ENCODE data around the gene PAXIP1. TPM values are rescaled to one million over a fixed set of nuclear protein-coding genes. Genes with fewer than 3 reads are reported as not detected.

The PAXIP1 gene
- total RNA-seq, 1 experiment from 2014 or later: 13.7 TPM

GRCh38 chr7:154911862-154912455 lies 91.0 kb downstream of the PAXIP1 start:
- ChIA-PET CTCF (interaction anchor here (0.6 to 5.6 kb wide), 12 partner anchors 8 to 433 kb away, joined by 3 to 44 read pairs (median 7); no protein-coding TSS in a partner anchor), POLR2A (interaction anchor here (3.5 kb wide), 1 partner anchor 16 kb away, joined by 14 read pairs; no protein-coding TSS in a partner anchor)
- no peak overlapping the region for H3K27ac Mint-ChIP-seq (ENCODE audit: low read depth, unreplicated experiment)
- H3K36me3 Mint-ChIP-seq (ENCODE audit: insufficient read depth, unreplicated experiment): peaks cover 6% of the 10 kb centered on the region
- no peaks in the 10 kb centered on the region for H3K4me1 Mint-ChIP-seq (ENCODE audit: insufficient read depth, unreplicated experiment)
- no peak for TF ChIP-seq CTCF (IDR thresholded peaks at IDR 0.05; ENCODE audit: unreplicated experiment)
- DNase-seq (ENCODE audit: unreplicated experiment): no peak
- H3K4me3 Mint-ChIP-seq (ENCODE audit: unreplicated experiment): no peak overlapping the region
- no peaks in the 10 kb centered on the region for H3K27me3 Mint-ChIP-seq (ENCODE audit: insufficient read depth, unreplicated experiment)
- H3K9me3 Mint-ChIP-seq (ENCODE audit: unreplicated experiment): peaks cover 9% of the 10 kb centered on the region
- intact Hi-C loops (cut with micrococcal nuclease): loop anchor here (5.0 kb wide), 1 partner anchor 80 kb away; no protein-coding TSS in a partner anchor
- BruUV-seq (replicated peaks): no TSS peak

- no peak overlapping the region for H3K4me3 Mint-ChIP-seq (ENCODE audit: unreplicated experiment)
- peaks cover 9% of the 10 kb centered on the region for H3K9me3 Mint-ChIP-seq (ENCODE audit: unreplicated experiment)
- CTCF ChIA-PET: interaction anchor here (0.7 to 5.2 kb wide), 8 partner anchors 10 to 434 kb away, joined by 3 to 44 read pairs (median 7); no protein-coding TSS in a partner anchor
- BruUV-seq (replicated peaks): no TSS peak
- no peak overlapping the region for H3K27ac Mint-ChIP-seq (ENCODE audit: low read depth, unreplicated experiment)
- H3K36me3 Mint-ChIP-seq (ENCODE audit: insufficient read depth, unreplicated experiment): peaks cover 6% of the 10 kb centered on the region
- no peaks in the 10 kb centered on the region for H3K27me3 Mint-ChIP-seq (ENCODE audit: insufficient read depth, unreplicated experiment)
- POLR2A ChIA-PET: no interaction called here
- no peaks in the 10 kb centered on the region for H3K4me1 Mint-ChIP-seq (ENCODE audit: insufficient read depth, unreplicated experiment)
- no peak for DNase-seq (ENCODE audit: unreplicated experiment)
- TF ChIP-seq CTCF (IDR thresholded peaks at IDR 0.05; ENCODE audit: unreplicated experiment): no peak
- intact Hi-C loops (cut with micrococcal nuclease): loop anchor here (5.0 kb wide), 1 partner anchor 79 kb away; no protein-coding TSS in a partner anchor
These were observed 91.5 kb downstream of the PAXIP1 start for GRCh38 chr7:154911411-154911810.

- DNase-seq (ENCODE audit: unreplicated experiment): no peak
- H3K36me3 Mint-ChIP-seq (ENCODE audit: insufficient read depth, unreplicated experiment): peaks cover 6% of the 10 kb centered on the region
- H3K4me1 Mint-ChIP-seq (ENCODE audit: insufficient read depth, unreplicated experiment): no peaks in the 10 kb centered on the region
- BruUV-seq (replicated peaks): no TSS peak
- no peaks in the 10 kb centered on the region for H3K27me3 Mint-ChIP-seq (ENCODE audit: insufficient read depth, unreplicated experiment)
- ChIA-PET POLR2A (no interaction called here), CTCF (interaction anchor here (0.7 to 5.2 kb wide), 6 partner anchors 9 to 434 kb away, joined by 3 to 44 read pairs (median 7); no protein-coding TSS in a partner anchor)
- H3K27ac Mint-ChIP-seq (ENCODE audit: low read depth, unreplicated experiment): no peak overlapping the region
- H3K9me3 Mint-ChIP-seq (ENCODE audit: unreplicated experiment): peaks cover 9% of the 10 kb centered on the region
- no peak overlapping the region for H3K4me3 Mint-ChIP-seq (ENCODE audit: unreplicated experiment)
- intact Hi-C loops (cut with micrococcal nuclease): loop anchor here (5.0 kb wide), 1 partner anchor 79 kb away; no protein-coding TSS in a partner anchor
- no peak for TF ChIP-seq CTCF (IDR thresholded peaks at IDR 0.05; ENCODE audit: unreplicated experiment)
These were observed 91.9 kb downstream of the PAXIP1 start for GRCh38 chr7:154910977-154911376.

- H3K9me3 Mint-ChIP-seq (ENCODE audit: unreplicated experiment): peaks cover 9% of the 10 kb centered on the region
- BruUV-seq (replicated peaks): no TSS peak
- H3K36me3 Mint-ChIP-seq (ENCODE audit: insufficient read depth, unreplicated experiment): peaks cover 6% of the 10 kb centered on the region
- no peak overlapping the region for H3K27ac Mint-ChIP-seq (ENCODE audit: low read depth, unreplicated experiment)
- TF ChIP-seq CTCF (IDR thresholded peaks at IDR 0.05; ENCODE audit: unreplicated experiment): no peak
- H3K27me3 Mint-ChIP-seq (ENCODE audit: insufficient read depth, unreplicated experiment): no peaks in the 10 kb centered on the region
- intact Hi-C loops (cut with micrococcal nuclease): loop anchor here (5.0 kb wide), 1 partner anchor 78 kb away; no protein-coding TSS in a partner anchor
- no peaks in the 10 kb centered on the region for H3K4me1 Mint-ChIP-seq (ENCODE audit: insufficient read depth, unreplicated experiment)
- DNase-seq (ENCODE audit: unreplicated experiment): no peak
- CTCF ChIA-PET: interaction anchor here (0.7 to 5.2 kb wide), 4 partner anchors 9 to 179 kb away, joined by 3 to 44 read pairs (median 8); no protein-coding TSS in a partner anchor
- H3K4me3 Mint-ChIP-seq (ENCODE audit: unreplicated experiment): no peak overlapping the region
- POLR2A ChIA-PET: interaction anchor here (0.5 kb wide), 1 partner anchor 20 kb away, joined by 4 read pairs; no protein-coding TSS in a partner anchor
These were observed 92.8 kb downstream of the PAXIP1 start for GRCh38 chr7:154910125-154910524.

All from MCF 10A (cell line).